Measurements from ENCODE around the gene HIRA. TPM values are rescaled to one million over a fixed set of nuclear protein-coding genes. Genes with fewer than 3 reads are reported as not detected.

HIRA gene
- total and polyA plus RNA-seq, 9 donors, result 9.6 to 23.4 (median 19.4) TPM

DNA sequence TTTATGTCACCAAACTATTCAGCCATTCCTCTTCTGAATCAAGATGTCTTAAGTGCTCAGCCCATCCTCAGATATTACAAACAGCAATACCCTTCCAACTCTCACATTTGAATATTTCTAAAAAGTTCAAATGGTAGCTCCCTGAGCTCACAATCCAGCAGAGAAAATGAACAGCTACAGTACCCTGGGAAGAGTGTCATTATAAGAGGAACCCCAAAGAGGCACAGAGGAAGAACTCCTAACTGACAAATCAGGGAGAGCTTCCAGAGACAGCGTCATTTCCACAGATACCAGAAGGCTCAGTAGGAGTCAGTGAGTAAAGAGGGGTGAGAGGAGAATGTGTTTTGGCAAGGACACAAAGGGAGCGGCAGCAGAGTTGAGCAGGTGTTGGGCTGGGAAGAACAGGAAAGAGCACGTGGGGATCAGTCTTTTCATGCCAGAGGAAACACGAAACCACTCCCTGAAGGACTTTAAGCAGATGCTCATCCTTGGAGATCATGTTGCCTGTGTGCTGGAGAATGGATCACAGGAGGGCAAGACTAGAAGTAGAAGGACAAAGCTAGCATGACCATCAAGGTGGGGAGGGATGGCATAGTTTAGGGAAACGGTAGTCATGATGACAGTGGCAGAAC lies 144.3 kb downstream of the HIRA start:
- H3K4me3 ChIP-seq (ENCODE audit: low read length), result no peak overlapping the region
- 11% methylated on average over 4 of the region's 5 CpGs for WGBS (ENCODE audit: insufficient coverage)

GRCh38 chr22:19285831-19286230 lies 145.7 kb downstream of the HIRA start:
- no CpG with 5 or more reads among the region's 1 CpG for WGBS (ENCODE audit: insufficient coverage)
- Histone ChIP-seq H3K4me1 (ENCODE audit: control insufficient read depth, insufficient read depth, low read length) (peaks cover 42% of the 10 kb centered on the region), H3K27ac (ENCODE audit: low read length) (peak overlapping the region; percentile 62), H3K36me3 (ENCODE audit: control insufficient read depth, insufficient read depth, low read length) (peaks cover 7% of the 10 kb centered on the region), H3K4me3 (ENCODE audit: low read length) (no peak overlapping the region), H3K27me3 (ENCODE audit: control insufficient read depth, insufficient read depth, low read length) (peaks cover 5% of the 10 kb centered on the region), H3K9me3 (replicated peaks; ENCODE audit: control insufficient read depth, low read depth, low read length) (no peaks in the 10 kb centered on the region)
- no peak for DNase-seq

More for the DNA sequence above, 144.3 kb downstream of the HIRA start:
- DNase-seq, result peak; percentile 86
- Histone ChIP-seq H3K36me3 (ENCODE audit: control insufficient read depth, insufficient read depth, low read length) (peaks cover 7% of the 10 kb centered on the region), H3K27me3 (ENCODE audit: control insufficient read depth, insufficient read depth, low read length) (peaks cover 7% of the 10 kb centered on the region), H3K27ac (ENCODE audit: low read length) (peak overlapping the region; percentile 91), H3K9me3 (replicated peaks; ENCODE audit: control insufficient read depth, low read depth, low read length) (no peaks in the 10 kb centered on the region), H3K4me1 (ENCODE audit: control insufficient read depth, insufficient read depth, low read length) (peaks cover 46% of the 10 kb centered on the region)

Other genes with a start within 250 kb of the HIRA start
- 22.2 TPM for gene CLTCL1, start 140.0 kb downstream of the HIRA start, total RNA-seq
- 10 to 100 TPM; 11.9 to 23.4 (median 18.1) TPM for gene CLTCL1, start 140.0 kb downstream of the HIRA start, polyA plus RNA-seq (ENCODE audit: insufficient read depth in 1 of 8, insufficient read length in 8 of 8, low replicate concordance in 1 of 8)
- gene MRPL40, start 812 bp upstream of the HIRA start, total RNA-seq, result 40.2 TPM
- gene MRPL40, start 812 bp upstream of the HIRA start, polyA plus RNA-seq (ENCODE audit: insufficient read depth in 1 of 8, insufficient read length in 8 of 8, low replicate concordance in 1 of 8), result 10 to 100 TPM; 25.6 to 35.3 (median 28.5) TPM
- gene C22orf39, start 16.0 kb upstream of the HIRA start, total RNA-seq, result 33.2 TPM
- 10 to 100 TPM; 32.7 to 37.9 (median 34.5) TPM for gene C22orf39, start 16.0 kb upstream of the HIRA start, polyA plus RNA-seq (ENCODE audit: insufficient read depth in 1 of 8, insufficient read length in 8 of 8, low replicate concordance in 1 of 8)
- gene UFD1, start 47.5 kb upstream of the HIRA start, total RNA-seq, result 27.8 TPM
- 10 to 100 TPM; 38.1 to 58.8 (median 47.0) TPM for gene UFD1, start 47.5 kb upstream of the HIRA start, polyA plus RNA-seq (ENCODE audit: insufficient read depth in 1 of 8, insufficient read length in 8 of 8, low replicate concordance in 1 of 8)
- gene CDC45, start 48.2 kb upstream of the HIRA start, total RNA-seq, result 6.1 TPM
- gene CDC45, start 48.2 kb upstream of the HIRA start, polyA plus RNA-seq (ENCODE audit: insufficient read depth in 1 of 8, insufficient read length in 8 of 8, low replicate concordance in 1 of 8), result 10 to 100 TPM in 3 of 8 donors, 1 to 10 TPM in 5; 8.3 to 12.7 (median 9.5) TPM
- gene CLDN5, start 92.7 kb upstream of the HIRA start, total RNA-seq, result 50.8 TPM
- 10 to 100 TPM; 34.8 to 78.1 (median 52.1) TPM for gene CLDN5, start 92.7 kb upstream of the HIRA start, polyA plus RNA-seq (ENCODE audit: insufficient read depth in 1 of 8, insufficient read length in 8 of 8, low replicate concordance in 1 of 8)

Measured in muscle of leg (tissue), 11 donors.